Loucy (cell line): ENCODE results near the gene PROZ.

ENCODE experiments used
- CTCF ChIP-seq: fragments of 200-600 bp; sonication (generic); conservative IDR thresholded peaks from 2 replicates; pipeline ENCODE4 v1.5.1; 2014; ENCODE audit warnings: mild to moderate bottlenecking, antibody characterized with exemption, low read length
- EZH2phosphoT487 ChIP-seq: fragments of 200-600 bp; IDR thresholded peaks from 2 replicates; pipeline ENCODE4 v1.6.1; 2018; ENCODE audit warnings: antibody characterized with exemption, mild to moderate bottlenecking, moderate library complexity, borderline replicate concordance

DNA sequence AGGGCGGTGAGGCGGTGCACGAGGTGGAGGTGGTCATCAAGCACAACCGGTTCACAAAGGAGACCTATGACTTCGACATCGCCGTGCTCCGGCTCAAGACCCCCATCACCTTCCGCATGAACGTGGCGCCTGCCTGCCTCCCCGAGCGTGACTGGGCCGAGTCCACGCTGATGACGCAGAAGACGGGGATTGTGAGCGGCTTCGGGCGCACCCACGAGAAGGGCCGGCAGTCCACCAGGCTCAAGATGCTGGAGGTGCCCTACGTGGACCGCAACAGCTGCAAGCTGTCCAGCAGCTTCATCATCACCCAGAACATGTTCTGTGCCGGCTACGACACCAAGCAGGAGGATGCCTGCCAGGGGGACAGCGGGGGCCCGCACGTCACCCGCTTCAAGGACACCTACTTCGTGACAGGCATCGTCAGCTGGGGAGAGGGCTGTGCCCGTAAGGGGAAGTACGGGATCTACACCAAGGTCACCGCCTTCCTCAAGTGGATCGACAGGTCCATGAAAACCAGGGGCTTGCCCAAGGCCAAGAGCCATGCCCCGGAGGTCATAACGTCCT lies 9.4 kb upstream of the PROZ start:
- TF ChIP-seq CTCF (no peak), EZH2phosphoT487 (no peak)
